Measurements from ENCODE around the gene PLCB1.

The PLCB1 gene

GRCh38 chr20:8121666-8122065 is 10.4 kb upstream of the PLCB1 start:
- TF ChIP-seq CTCF (IDR thresholded peaks at IDR 0.05; ENCODE audit: low read depth, low read length) = no peak
- H3K4me3 ChIP-seq (ENCODE audit: low read depth, low read length) = no peak overlapping the region

- no peak for TF ChIP-seq CTCF (IDR thresholded peaks at IDR 0.05; ENCODE audit: low read depth, low read length)
- H3K4me3 ChIP-seq (ENCODE audit: low read depth, low read length) = no peak overlapping the region
Measured at GRCh38 chr20:8124639-8125038, 7.4 kb upstream of the PLCB1 start.

DNA sequence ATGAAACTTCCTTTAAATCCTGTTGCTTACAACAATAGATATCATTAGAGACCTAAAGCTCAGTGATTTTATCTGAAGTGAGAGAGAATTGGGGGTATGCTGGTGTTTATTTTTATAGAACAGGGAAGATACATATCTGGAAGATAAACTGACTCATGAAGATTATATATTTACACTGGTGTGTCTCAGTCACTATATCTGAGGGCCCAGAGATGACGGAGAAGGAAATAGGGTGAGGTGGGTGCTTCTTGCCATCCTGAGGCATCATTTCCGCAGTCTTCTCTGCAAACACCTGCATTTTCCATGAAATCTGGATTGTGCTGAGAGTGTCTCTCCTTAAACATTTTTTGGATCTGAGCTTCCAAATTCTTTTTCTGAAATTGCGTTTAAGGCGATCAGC is 5.9 kb upstream of the PLCB1 start:
- no peak overlapping the region for H3K4me3 ChIP-seq (ENCODE audit: low read depth, low read length)
- TF ChIP-seq CTCF (IDR thresholded peaks at IDR 0.05; ENCODE audit: low read depth, low read length) = no peak

- TF ChIP-seq CTCF (IDR thresholded peaks at IDR 0.05; ENCODE audit: low read depth, low read length) = no peak
Measured at GRCh38 chr20:8126841-8127378, 5.2 kb upstream of the PLCB1 start.

GRCh38 chr20:8127553-8128255 is 4.4 kb upstream of the PLCB1 start:
- no peak overlapping the region for H3K4me3 ChIP-seq (ENCODE audit: low read depth, low read length)
- no peak for TF ChIP-seq CTCF (IDR thresholded peaks at IDR 0.05; ENCODE audit: low read depth, low read length)

More at GRCh38 chr20:8126841-8127378, 5.2 kb upstream of the PLCB1 start:
- H3K4me3 ChIP-seq (ENCODE audit: low read depth, low read length) = no peak overlapping the region

DNA sequence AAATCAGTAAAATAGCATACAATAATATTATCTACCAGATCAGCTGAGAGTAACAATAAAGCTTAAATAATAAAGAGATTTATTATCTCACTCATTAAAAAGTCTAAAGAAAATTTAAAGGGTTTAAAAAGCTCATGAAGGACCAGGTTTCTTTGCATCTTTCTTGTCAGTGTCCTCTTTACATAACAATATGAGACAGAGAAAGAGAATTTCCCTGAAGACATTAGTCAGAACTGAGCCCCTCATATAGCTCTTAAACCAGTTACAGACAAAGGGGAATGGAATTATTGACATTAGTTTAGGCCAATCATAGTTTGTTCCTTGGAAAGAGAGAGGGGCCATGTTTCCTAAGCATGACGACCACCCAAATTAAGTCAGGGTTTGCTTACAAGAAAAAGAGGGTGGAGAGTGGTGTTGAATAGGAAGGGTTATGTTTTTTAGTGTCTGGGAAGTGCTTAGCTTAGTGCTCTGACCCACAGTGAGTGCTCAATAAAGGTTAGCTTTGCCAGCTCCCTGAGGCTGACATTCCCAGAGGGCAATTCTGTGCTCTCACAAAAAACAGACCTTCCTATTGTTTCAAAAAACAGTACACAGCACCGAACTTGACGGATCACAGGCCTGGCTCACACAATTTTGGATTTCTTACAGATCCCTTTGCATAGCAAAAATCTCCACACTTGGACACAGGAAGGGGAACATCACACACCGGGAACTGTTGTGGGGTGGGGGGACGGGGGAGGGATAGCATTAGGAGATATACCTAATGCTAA is 3.6 kb upstream of the PLCB1 start:
- no peak overlapping the region for H3K4me3 ChIP-seq (ENCODE audit: low read depth, low read length)

More for the DNA sequence above, 3.6 kb upstream of the PLCB1 start:
- no peak for TF ChIP-seq CTCF (IDR thresholded peaks at IDR 0.05; ENCODE audit: low read depth, low read length)
